NCI-H345 treated with DMSO at 0.1 percent for 48 hours (cell line): ENCODE results near the gene COL15A1.

Experiments
- DNase-seq: peaks from one replicate; lab custom pipeline; 2025; ENCODE audit not compliant: unreplicated experiment; lab: John Stamatoyannopoulos, UW

COL15A1 gene

GRCh38 chr9:98971168-98971914 is 27.6 kb downstream of the COL15A1 start:
- peak; percentile 10 for DNase-seq

GRCh38 chr9:98971915-98972223 is 28.2 kb downstream of the COL15A1 start:
- no peak for DNase-seq

- DNase-seq: no peak
These were observed 29.0 kb downstream of the COL15A1 start for GRCh38 chr9:98972716-98973115.

DNA sequence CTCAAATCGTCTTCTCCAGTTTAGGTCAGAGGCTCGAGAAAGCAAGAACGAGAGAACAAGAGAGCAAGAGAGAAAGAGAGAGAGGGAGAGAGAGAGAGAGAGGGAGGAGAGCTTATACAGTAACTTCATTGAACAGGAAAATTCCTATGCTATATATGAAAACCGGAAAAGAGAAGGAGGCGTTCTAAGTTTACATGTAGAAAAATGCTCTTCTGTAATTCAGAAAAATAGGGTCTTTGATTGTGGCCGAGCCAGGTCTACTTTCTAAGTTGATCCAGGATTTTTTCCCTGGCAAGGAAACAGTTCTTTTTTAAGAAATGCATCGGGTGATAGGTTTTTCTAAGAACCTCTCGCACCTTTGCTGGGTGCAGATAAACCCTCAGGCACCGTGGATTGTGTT is 29.5 kb downstream of the COL15A1 start:
- no peak for DNase-seq

- no peak for DNase-seq
These were observed 29.9 kb downstream of the COL15A1 start for GRCh38 chr9:98973576-98973975.

GRCh38 chr9:98974106-98974505 is 30.4 kb downstream of the COL15A1 start:
- no peak for DNase-seq

DNA sequence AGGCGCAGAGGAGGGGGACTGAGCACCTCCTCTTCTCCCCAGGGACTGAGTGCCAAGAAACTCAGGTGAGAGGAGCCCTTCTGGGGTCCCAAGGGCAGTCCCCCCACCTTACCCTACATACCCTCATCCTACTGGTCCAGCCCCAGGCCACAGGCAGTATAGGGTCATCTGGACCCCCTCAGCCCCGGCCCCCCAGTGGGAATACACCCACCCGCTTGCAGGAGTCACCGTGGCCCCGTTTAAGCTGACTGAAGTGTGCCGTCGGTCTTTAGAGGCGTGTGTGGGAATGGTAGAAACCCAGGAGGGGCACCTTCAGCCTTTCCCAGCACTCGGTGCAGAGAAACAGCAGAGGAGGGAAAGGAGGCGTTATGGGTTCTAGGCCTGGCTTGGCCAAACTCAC is 30.8 kb downstream of the COL15A1 start:
- no peak for DNase-seq

GRCh38 chr9:98974994-98975712 is 31.4 kb downstream of the COL15A1 start:
- peak; percentile 42 for DNase-seq

DNA sequence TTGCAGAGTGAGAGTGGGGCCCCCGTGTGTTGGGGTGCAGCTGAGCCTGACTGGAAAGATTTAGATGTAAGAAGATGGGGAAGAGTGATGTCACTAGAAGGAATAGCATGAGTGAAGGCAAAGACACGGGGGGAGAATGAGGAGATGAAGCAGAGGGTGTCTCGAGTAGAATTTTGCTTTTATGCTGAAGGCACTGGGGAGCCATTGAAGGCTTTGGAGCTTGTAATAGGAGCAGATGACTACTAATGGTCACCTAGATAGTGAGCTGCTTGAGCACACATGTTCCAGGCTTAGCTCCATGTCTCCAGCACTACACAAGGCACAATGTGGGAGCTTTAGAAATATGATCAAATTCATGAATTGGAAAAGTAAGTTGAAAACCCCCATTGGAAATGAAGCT is 32.1 kb downstream of the COL15A1 start:
- DNase-seq: no peak

DNA sequence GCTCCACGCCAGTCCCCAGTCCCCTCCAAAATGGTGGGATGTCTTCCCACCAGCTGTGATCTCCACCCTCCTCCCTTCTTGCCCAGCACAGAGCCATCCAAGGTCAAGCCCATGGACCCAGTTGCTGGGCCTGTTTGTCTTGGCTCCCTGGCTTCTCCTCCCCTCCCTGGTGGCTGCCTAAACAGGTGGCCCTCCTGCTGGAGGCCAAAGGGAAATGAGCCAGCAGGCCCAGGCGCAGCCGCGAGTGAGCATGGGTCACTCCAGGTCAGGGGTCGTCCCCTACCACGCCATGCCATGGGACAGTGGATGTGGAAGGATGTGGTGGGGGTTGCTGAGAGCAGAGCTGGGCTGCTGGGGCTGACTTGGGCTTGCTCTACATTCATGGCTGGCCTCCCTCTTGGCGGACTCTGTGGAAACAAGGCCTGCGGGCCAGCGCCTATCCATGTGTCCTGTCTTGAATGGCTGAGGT is 33.6 kb downstream of the COL15A1 start:
- no peak for DNase-seq

GRCh38 chr9:98977813-98978212 is 34.1 kb downstream of the COL15A1 start:
- DNase-seq: no peak

- no peak for DNase-seq
These were observed 34.5 kb downstream of the COL15A1 start for GRCh38 chr9:98978231-98978681.

- DNase-seq: no peak
These were observed 36.6 kb downstream of the COL15A1 start for GRCh38 chr9:98980291-98980690.

GRCh38 chr9:98983295-98984268 is 39.9 kb downstream of the COL15A1 start:
- DNase-seq: no peak

DNA sequence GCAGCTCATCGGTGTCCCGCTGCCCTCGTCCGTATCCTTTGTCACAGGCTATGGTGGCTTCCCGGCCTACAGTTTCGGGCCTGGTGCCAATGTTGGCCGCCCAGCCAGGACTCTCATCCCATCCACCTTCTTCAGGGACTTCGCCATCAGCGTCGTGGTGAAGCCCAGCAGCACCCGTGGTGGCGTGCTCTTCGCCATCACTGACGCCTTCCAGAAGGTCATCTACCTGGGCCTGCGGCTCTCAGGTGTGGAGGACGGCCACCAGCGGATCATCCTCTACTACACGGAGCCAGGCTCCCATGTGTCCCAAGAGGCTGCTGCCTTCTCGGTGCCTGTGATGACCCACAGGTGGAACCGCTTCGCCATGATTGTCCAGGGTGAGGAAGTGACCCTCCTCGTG is 41.9 kb downstream of the COL15A1 start:
- DNase-seq: no peak

GRCh38 chr9:98986866-98987651 is 43.4 kb downstream of the COL15A1 start:
- DNase-seq: no peak

GRCh38 chr9:98989036-98990000 is 45.6 kb downstream of the COL15A1 start:
- peak; percentile 56 for DNase-seq

- DNase-seq: no peak
These were observed 46.6 kb downstream of the COL15A1 start for GRCh38 chr9:98990181-98990870.
